AG20443 (cell line): ENCODE data around the gene CDH5.
A peak's percentile ranks its signal among the peaks of the same experiment; 100 is the strongest.

Experiments used
- DNase-seq: peaks from one replicate; pipeline ENCODE4 v3.0.0; 2012; ENCODE audit warnings: low spot score, mixed read lengths

The CDH5 gene

DNA sequence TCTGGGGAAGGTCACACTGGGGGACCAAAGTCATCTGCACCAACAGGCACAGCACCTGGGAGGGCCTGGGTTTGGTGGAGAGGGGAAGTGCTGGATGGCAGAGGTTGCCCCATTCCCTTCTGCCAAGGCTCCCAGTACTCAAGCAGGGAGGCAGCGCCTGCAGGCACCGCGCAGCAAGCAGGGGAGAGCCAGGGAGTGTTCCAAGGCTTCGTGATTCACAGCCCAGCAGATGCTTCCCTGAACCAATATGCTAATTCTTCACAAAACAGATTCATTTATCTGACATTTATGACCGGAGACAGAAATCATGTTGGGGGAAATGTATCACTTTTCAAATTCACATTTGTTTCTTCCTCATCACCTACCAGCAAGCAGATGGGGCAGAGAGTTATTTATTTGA lies 13.4 kb upstream of the CDH5 start:
- DNase-seq = no peak

- DNase-seq = no peak
Measured at GRCh38 chr16:66354034-66354909, 12.2 kb upstream of the CDH5 start.

DNA sequence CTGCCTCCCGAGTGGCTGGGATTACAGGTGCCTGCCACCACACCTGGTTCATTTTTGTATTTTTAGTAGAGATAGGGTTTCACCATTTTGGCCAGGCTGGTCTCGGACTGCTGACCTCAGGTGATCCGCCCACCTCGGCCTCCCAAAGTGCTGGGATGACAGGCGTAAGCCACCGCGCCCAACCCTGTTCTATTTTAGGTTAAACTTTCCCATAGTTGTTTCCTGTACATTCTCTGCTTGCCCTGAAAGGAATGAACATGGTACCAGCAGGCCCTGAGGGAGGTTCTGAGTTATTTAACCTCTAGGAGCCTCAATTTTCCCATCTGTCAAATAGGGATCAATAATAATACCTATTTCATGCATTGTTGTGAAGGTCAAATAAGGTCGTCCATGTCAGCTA lies 11.0 kb upstream of the CDH5 start:
- no peak for DNase-seq

DNA sequence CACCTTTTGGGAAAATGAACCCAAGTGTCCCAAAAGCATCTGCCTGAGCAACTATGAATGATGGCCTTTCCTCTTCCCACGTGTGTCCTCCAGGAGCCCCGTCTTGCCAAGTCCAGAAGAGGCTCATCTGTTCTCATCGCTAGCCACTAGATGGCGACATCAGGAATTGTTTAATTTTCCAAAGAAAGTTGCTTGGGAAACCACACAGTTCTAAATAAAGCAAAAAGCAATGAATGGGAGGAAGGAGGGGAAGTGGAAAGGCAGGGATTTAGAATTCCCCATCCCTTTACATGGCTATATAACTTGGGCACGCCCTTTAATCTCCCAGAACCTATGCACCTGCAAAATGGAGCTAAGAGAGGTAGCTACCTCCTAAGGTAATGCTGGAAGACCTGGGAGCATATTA lies 9.0 kb upstream of the CDH5 start:
- peak; percentile 91 for DNase-seq

DNA sequence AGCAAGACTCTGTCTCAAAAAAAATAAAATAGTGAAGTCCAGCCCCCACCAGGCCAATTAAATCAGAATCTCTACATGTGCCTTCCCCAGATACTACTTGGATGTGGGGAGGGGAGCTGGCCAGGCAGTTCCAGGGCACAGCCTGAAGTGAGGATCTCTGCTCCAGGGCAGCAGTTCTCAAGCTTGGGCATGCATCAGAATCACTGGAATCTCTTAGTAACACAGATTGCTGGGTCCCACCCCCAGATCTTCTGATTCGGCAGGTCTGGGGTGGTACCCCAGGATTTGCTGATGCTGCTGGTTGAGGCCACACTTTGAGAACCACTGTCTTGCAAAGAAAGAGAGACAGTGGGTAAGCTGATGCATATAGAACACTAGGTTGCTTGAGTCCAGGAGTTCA lies 8.3 kb upstream of the CDH5 start:
- no peak for DNase-seq

GRCh38 chr16:66359012-66359411 lies 7.5 kb upstream of the CDH5 start:
- peak; percentile 74 for DNase-seq

- DNase-seq = no peak
Measured at GRCh38 chr16:66359811-66360608, 6.5 kb upstream of the CDH5 start.

DNA sequence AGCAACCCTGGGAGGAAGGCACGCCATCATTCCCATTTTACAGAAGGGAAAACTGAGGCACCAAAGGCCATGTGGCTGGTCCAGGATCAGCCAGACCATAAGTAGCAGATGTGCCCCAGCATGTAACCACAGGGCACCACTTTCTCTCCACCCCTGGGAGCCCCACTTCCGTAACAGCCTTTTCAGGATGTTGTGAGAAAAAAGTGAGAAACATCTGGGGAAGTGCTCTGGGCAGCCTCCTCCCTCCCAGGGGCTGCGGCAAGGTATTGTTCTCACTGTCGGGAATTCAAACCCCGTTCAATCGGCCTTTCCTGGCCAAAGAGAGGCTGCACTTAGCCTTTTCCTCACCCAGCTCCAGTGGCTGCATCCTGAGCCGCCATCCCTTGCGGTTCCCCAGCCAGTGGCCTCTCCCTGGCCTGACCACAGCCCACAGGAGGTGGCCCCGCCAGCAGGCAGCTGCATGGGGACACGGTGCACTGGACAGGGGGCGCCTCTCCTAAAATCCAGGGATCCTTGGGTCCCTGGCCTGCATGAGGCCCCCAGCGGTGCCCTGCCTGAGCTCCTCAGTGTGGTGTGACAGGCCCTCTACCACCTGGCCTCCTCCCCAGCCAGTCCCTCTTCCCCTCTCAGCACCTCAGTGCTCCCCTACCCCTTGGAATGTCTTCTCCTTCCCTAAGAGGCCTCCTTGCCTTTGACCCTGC lies 5.7 kb upstream of the CDH5 start:
- DNase-seq = no peak

GRCh38 chr16:66361604-66362135 lies 4.8 kb upstream of the CDH5 start:
- DNase-seq = no peak

- no peak for DNase-seq
Measured at GRCh38 chr16:66363211-66363777, 3.2 kb upstream of the CDH5 start.

- DNase-seq = peak; percentile 75
Measured at GRCh38 chr16:66364117-66364958, 2.2 kb upstream of the CDH5 start.

GRCh38 chr16:66364959-66365306 lies 1.6 kb upstream of the CDH5 start:
- DNase-seq = no peak

GRCh38 chr16:66365651-66366050 lies 840 bp upstream of the CDH5 start:
- peak; percentile 56 for DNase-seq

GRCh38 chr16:66367968-66368891 lies 1.7 kb downstream of the CDH5 start:
- DNase-seq = no peak

- DNase-seq = no peak
Measured at GRCh38 chr16:66369055-66369592, 2.6 kb downstream of the CDH5 start.

DNA sequence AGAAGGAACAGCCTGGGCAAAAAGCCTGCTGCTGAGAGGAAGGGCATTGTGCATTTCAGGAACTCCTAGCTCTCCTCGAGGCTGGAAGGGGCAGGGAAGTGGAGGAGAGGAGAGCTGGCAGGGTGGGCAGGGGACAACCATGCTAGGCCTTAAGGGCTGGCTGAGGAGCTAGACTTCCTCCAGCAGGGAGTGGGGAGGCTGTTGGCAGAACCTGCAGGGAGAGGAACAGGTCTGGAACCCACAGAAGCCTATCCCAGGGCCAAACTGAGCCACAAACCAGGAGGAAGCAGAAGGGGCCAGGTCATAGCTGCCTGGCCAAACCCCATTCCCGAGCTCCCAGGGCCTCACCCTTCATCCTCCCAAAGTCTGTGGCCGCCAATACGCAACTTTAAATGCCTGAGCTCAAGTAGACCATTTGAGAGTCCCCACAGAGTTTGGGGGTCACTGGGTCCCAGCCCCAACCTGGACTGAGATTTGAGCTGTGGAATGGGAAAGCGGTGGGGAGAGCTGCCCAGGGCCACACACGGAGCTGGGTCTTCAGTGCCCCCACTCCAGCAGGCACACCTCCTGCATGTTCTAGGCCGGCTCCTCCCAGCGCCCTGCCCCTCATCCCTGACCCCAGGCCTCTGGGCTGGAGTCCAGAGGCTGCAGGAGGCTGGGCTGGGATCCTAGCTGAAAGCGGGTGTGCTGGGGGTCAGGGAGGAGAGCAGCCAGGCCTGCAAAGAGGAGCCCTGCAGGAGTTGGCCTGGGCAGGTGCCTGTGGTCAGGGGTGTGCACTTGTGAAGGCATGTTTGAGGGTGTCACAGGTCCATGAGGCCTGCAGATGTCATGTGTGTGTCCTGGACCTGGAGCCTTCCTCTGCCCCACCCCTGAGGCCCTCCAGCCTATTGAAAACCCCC lies 4.5 kb downstream of the CDH5 start:
- DNase-seq = no peak

DNA sequence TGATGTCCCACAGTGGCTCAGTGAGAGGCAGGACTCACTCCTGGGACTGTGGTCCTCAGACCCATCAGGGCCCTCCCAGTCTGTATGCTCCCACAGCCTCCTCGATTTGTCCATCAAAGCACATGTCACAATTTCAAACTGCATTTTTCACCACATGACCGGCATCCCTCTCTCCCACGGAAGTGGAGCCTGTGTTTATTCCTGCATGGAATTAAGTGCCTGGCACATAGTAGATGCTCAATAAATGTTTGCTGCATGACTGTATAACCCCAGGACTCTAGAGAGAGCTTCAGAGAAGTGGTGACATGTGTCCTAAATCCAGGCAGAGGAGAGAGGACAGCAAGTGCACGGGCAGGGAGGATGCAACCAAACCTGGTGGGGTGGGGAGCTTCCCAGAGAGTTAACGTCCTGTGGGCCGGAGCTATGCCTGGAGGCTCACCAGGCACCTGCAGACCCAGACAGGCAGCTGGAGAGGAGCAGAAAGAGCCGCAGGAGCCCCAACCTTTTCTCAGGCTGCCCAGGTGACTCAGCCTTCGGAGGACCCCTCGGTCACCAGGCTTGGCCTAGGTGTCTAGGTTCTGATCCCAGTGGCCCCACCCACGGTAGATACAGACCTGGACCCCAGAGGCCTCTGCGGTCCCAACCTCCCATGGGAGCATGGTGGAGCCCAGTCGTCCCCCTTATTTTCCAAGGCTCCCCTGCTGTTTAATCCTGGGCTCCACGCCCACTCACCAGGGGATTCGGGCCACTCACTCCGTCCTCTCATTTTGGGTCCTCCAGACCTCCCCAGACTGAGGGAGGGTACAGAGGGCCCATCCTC lies 5.8 kb downstream of the CDH5 start:
- no peak for DNase-seq

GRCh38 chr16:66372898-66373155 lies 6.3 kb downstream of the CDH5 start:
- no peak for DNase-seq
